K562 (cell line): ENCODE measurements around the gene GPC2. TPM values are rescaled to one million over a fixed set of nuclear protein-coding genes. Genes with fewer than 3 reads are reported as not detected.

Experiments used
- CTBP1 ChIP-seq: fragments of 450-650 bp; IDR thresholded peaks from 2 replicates; pipeline ENCODE4 v1.6.1; 2016; ENCODE audit warnings: borderline replicate concordance
- CXXC5 ChIP-seq: fragments of 250-450 bp; sonication (Bioruptor Pico); IDR thresholded peaks from 2 replicates; pipeline ENCODE4 v1.8.0; 2022; ENCODE audit warnings: inconsistent platforms, mild to moderate bottlenecking, moderate library complexity
- MGA ChIP-seq: fragments of 450-650 bp; IDR thresholded peaks from 2 replicates; pipeline ENCODE4 v1.6.1; 2016; ENCODE audit warnings: mild to moderate bottlenecking, moderate library complexity
- POLR2G ChIP-seq: fragments of 200-400 bp; formaldehyde crosslinking; IDR thresholded peaks from 2 replicates; pipeline ENCODE4 v1.6.1; 2017; ENCODE audit warnings: low read depth, mild to moderate bottlenecking, antibody characterized with exemption, low read length, moderate library complexity
- ZNF764 ChIP-seq: fragments of 250-450 bp; sonication (Bioruptor Pico); IDR thresholded peaks from 2 replicates; pipeline ENCODE4 v1.4.0; 2020; ENCODE audit warnings: low read depth, mild to moderate bottlenecking, moderate library complexity
- polyA plus RNA-seq, 8 experiments: library from polyadenylated mRNA; depleted of rRNA in 4 of 8; stranded (reverse) in 5 of 8; unstranded in 3 of 8; fragments of >200 nt; fragmentation: Nextera tagmentation in 2 of 8; fragmentation: Illumina TruSeq in 1 of 8; extraction: Ambion mirVana in 2 of 8; extraction: Trizol in 1 of 8; gene quantifications; 2 replicates each; pipeline versions ENCODE4 v1.2.1 to v1.2.3, GENCODE V29; 2011 to 2014; ENCODE audit warnings: inconsistent platforms in 1 of 8, missing spikeins in 1 of 8
- total RNA-seq, 7 experiments: library from RNA; depleted of rRNA in 6 of 7; stranded (reverse); fragments of >200 nt in 6 of 7; fragmentation: Illumina TruSeq in 2 of 7; extraction: Trizol in 2 of 7; gene quantifications; 2 replicates each; pipeline versions ENCODE4 v1.2.1 to v1.2.3, GENCODE V29; 2011 to 2021; ENCODE audit warnings: low replicate concordance in 1 of 7
- TF ChIP-seq, protein P1 (sequence below), 2 experiments: fragments of 450-650 bp; IDR thresholded peaks; 2 replicates each; pipeline ENCODE4 v1.6.1; 2016; ENCODE audit warnings: mild to moderate bottlenecking in 2 of 2, borderline replicate concordance in 1 of 2, low read depth in 1 of 2, moderate library complexity in 1 of 2

GPC2 gene
- total and polyA plus RNA-seq, 9 of the 15 experiments (the other 6 are each of a cell fraction or from before 2014, with no cell fraction given): 0.06 to 7.7 (median 1.4) TPM; not detected in 1

- TF ChIP-seq MGA: peak; percentile 58; the same call in 1 of the 2 replicates
- 0 out of 2 replicates have a peak, but pooled peaks have one; percentile 31 for TF ChIP-seq ZNF764
- peak; percentile 66; the same call in 1 of the 2 replicates for TF ChIP-seq CTBP1
- TF ChIP-seq POLR2G: peak; percentile 68
- TF ChIP-seq, protein P1, sequence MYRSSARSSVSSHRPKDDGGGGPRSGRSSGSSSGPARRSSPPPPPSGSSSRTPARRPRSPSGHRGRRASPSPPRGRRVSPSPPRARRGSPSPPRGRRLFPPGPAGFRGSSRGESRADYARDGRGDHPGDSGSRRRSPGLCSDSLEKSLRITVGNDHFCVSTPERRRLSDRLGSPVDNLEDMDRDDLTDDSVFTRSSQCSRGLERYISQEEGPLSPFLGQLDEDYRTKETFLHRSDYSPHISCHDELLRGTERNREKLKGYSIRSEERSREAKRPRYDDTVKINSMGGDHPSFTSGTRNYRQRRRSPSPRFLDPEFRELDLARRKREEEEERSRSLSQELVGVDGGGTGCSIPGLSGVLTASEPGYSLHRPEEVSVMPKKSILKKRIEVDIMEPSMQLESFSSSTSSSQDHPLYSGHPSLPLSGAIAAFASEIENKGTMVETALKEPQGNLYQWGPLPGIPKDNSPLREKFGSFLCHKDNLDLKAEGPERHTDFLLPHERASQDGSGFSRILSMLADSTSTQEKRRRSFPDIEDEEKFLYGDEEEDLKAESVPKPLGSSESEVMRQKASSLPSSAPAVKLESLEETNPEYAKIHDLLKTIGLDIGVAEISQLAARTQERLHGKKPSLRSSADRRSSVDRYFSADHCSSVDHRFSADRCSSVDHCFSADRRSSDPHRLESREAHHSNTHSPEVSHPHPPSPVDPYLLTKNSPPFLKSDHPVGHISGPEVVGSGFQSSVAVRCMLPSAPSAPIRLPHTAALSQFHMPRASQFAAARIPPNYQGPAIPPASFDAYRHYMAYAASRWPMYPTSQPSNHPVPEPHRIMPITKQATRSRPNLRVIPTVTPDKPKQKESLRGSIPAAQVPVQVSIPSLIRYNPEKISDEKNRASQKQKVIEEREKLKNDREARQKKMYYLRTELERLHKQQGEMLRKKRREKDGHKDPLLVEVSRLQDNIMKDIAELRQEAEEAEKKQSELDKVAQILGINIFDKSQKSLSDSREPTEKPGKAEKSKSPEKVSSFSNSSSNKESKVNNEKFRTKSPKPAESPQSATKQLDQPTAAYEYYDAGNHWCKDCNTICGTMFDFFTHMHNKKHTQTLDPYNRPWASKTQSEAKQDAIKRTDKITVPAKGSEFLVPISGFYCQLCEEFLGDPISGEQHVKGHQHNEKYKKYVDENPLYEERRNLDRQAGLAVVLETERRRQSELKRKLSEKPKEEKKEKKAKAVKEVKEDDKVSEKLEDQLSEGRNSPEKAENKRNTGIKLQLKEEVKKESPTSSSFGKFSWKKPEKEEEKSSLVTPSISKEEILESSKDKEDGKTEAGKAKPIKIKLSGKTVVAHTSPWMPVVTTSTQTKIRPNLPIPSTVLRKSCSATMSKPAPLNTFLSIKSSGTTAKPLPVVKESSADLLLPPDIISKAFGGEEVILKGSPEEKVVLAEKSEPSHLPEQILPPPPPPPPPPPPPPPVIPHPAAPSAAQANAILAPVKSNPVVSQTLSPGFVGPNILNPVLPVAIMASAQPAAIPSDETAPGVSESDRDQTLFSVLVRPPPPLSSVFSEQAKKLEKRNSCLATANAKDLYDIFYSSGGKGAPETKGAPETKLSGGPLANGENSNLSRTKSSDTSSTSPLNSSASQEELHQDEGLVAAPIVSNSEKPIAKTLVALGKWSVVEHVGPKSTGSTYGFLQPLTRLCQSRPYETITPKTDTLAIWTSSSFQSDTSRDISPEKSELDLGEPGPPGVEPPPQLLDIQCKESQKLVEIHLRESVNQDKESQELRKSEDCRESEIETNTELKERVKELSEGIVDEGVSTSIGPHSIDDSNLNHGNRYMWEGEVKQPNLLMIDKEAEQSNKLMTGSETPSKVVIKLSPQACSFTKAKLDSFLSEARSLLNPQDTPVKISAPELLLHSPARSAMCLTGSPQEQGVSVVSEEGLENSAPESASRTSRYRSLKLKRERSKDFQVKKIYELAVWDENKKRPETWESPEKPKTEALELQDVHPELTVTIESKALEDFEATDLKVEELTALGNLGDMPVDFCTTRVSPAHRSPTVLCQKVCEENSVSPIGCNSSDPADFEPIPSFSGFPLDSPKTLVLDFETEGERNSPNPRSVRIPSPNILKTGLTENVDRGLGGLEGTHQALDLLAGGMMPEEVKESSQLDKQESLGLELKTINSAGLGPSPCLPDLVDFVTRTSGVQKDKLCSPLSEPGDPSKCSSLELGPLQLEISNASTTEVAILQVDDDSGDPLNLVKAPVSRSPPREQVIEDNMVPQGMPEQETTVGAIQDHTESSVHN (IDR thresholded peaks at IDR 0.05; ENCODE audit: borderline replicate concordance in 1 of 2, low read depth in 1 of 2): no peak
- TF ChIP-seq CXXC5 (CRISPR knock-in tag): 0 out of 2 replicates have a peak, but pooled peaks have one; percentile 46
Observed at GRCh38 chr7:100130608-100131453, 46.4 kb downstream of the GPC2 start (continued).
